Stimulated activated CD8-positive, alpha-beta memory T cell treated with anti-CD3 and anti-CD28 coated beads, Interleukin-15, amount 100 ng/mL, for 24 hours (primary cell): ENCODE results near the gene ABCC2.
"Not testable (repeated sequence)": the region's sequence is repeated elsewhere in the genome, so short reads cannot be mapped to it uniquely, and the experiment has no call there.

ENCODE experiments used
- DNase-seq: peaks from one replicate; pipeline ENCODE4 v3.0.0-alpha.2; 2020; ENCODE audit warnings: low read depth

ABCC2 gene

DNA sequence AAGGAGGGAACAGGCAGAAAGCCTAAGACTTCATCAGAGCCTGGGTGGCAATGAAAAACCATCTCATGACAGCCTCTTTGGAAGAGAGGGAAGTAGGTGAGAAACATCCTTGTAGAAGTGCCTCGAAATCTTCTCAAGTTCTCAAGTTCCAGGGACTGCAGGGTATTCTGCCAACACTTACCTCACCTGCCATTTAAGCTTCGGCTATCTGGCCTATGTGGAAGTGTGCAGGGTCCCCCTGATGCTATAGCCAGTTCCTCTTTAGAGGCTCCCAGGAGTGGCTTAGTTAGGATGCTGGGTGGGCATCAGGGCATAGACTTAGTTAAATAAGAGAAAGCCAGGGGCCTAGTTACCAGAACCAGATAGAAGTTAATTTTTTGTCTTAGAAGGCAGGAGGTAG lies 27.0 kb downstream of the ABCC2 start:
- DNase-seq, result no peak

DNA sequence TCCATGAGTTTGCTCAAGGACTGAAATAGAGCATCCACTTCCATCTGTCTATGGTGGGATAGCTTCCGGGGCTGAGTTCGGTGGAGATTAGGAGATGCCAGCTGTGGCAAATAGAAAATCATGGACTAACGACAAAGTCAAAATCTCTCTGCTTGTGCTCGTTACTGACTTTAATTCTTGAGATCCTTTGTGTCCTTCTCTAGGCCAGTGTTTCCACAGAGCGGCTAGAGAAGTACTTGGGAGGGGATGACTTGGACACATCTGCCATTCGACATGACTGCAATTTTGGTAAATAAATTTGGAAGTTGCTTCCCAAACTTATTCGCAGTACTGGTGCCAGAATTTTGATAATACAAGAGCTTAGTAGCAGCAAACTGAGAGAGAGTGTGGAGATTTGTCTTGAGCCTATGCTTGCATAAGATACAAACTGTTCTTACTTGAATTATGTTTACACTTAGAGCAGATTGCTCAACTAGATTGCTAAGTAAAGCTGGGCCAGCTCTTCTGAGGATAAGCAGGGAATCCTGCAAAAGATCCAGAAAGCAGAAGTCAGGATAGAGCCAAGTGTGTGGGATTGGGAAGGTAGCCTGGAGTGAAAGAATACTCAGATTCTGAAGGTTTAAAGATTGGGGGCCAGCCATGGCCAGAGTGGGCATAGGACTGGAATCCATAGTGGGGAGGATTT lies 27.6 kb downstream of the ABCC2 start:
- no peak for DNase-seq

DNA sequence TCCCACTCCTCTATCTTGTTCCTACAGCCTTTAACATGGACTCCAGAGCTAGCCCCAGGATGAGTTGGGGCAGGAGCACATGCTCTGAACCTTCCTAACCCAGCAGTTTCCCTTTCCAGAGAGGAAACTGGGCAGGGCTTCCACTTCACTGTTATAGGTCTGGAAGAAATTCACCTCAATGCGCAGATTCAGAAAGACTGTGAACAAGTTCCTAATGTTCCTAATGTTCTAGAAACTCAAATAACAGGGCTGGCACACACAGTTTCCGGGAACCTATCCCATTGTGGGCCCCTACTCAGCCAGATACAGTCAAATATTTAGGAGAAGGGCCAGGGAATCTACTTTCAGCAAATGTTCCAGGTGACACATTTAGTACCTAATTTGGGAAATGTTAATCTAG lies 29.7 kb downstream of the ABCC2 start:
- DNase-seq, result no peak

DNA sequence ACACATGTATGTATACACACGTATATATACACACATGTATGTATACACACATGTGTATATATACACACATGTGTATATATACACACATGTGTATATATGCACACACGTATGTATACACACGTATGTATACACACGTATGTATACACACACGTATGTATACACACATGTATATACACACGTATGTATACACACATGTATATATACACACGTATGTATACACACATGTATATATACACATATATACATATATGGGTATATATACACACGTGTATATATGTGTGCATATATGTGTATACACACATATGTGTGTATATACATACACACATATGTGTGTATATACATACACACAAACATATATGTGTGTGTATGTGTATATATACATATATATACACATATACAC lies 31.7 kb downstream of the ABCC2 start:
- DNase-seq, result no peak

DNA sequence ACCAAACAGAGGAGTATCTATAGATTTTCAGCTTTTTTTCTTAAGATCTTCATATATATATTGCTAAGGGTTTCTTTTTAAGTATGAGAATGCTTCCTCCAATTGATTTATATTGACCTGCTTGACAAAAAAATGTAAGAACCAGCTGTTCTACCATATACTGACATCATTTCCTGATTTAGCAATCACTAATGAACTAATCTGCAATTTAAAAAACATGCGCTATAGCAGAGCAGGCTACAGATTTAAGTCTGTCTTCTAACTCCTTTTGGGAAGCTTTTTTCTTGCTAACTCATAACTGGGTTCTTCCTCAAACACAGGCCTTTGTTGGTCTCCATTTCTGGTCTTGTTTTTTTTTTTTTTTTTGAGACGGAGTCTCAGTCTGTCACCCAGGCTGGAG lies 33.2 kb downstream of the ABCC2 start:
- DNase-seq, result no peak

DNA sequence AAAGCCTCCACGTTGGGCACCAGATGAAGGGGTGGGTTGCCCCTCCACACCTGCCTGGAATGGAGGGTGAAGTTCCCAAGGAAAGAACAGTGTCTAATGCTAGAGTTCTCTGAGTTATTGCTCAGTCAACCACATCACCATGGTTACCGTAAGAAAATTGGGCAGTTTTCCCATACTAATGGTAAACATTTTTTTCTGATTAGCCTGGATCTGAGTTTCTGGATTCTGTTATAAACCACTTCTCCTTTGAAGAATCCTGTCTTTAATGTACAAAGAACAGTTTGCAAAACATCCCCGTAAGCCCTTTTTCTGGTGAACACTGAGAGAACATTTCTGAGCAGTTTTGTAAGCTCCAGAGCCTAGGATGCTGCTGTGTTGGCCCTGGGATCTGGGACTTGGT lies 45.5 kb downstream of the ABCC2 start:
- DNase-seq, result no peak

DNA sequence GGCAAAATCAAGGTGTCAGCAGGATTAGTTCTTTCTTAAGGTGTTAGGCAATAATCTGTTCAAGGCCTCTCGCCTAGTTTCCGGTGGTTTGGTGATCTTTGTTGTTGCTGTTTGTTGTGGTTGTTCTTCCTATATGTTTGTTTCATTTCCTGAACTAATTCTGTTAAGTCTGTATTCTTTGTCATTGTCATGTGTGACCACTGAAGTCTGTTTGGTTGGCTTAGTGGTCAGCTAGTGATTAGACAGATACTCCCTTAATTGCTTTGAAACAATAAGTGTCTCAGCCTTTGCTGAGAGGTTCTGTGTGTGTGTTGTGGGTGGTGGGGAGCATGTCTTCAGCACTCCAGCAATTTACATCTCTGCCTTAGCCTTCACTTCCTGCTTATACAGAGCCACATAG lies 46.0 kb downstream of the ABCC2 start:
- DNase-seq, result no peak

DNA sequence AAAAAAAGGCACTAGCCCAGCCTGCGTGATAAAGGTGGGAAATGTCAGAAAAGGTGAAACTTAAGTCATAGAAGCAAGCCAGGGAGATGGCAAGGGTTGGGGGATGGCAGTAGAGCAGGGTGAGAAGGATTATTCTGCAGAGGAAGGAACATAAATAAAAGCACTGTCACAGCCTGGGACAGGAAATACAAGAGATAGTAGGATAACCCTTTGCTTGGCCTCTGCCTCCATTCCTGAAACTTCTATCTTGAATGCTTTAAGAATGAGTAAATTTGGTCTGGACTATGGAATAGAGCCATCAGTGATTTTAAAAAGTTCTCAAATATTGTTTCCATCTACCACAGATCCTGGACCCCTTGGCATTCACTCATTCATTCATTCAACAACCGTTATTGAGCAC lies 50.0 kb downstream of the ABCC2 start:
- no peak for DNase-seq

DNA sequence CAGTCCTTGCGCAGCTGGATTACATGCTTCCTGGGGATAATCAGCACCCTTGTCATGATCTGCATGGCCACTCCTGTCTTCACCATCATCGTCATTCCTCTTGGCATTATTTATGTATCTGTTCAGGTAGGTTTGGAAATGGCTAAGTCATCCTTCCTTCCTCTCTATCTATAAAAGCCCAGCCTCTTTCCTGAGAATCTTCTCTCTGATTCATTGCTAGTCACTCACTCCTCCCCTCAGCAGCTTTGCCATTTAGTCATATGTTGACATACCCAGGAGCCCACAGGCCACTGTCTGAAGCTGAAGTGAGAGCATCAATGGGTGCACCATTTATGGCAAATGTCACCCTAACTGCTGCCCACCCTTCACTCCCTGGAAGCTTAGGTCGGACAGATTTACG lies 52.0 kb downstream of the ABCC2 start:
- no peak for DNase-seq

DNA sequence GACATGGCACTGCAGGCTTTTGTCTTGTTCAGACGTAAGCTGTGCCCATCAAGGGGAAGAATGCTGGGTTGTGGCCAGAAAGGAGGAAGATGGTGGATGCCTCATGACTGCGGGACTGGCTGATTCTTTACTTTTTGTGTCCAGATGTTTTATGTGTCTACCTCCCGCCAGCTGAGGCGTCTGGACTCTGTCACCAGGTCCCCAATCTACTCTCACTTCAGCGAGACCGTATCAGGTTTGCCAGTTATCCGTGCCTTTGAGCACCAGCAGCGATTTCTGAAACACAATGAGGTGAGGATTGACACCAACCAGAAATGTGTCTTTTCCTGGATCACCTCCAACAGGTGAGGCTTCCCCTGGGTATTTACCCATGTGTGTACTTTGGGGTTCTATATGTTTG lies 53.5 kb downstream of the ABCC2 start:
- DNase-seq, result no peak

DNA sequence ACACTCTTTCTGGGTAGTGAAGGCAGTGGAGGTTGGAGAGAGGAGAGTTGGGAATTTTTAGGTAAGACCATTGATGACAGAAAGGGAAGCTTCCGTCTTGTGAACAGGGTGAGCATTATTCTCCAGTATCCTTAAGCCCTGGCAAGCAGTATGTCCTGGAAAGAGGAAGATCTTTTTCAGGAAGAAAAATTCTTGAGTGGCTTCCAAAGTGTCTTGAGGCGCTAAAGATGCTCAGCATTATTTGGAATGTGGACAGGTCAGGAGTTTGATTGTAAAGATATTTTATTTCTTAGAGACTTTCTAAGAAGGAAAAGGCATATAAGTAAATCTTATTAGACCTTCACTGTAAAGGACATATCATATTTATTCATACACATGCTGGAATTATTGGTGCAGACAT lies 54.3 kb downstream of the ABCC2 start:
- no peak for DNase-seq

DNA sequence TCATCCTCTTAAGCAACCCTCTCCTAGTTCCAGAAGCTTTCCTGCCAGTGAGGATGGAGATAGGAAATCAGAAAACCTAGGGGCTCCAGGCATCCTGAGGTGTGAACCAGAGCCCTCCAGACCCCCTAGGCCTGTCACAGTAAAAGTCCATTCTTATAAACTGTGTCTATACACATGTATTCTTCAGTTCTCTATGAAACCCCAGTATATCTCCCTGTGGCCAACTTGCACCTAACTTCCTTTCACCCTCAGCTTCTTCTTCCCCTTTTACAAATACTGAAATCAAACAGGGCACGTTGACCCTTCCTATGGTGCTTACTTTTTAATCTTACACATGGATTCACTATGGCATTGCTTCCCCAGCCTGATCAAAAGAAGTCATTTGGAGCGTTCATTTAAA lies 58.4 kb downstream of the ABCC2 start:
- DNase-seq, result not testable (repeated sequence)

DNA sequence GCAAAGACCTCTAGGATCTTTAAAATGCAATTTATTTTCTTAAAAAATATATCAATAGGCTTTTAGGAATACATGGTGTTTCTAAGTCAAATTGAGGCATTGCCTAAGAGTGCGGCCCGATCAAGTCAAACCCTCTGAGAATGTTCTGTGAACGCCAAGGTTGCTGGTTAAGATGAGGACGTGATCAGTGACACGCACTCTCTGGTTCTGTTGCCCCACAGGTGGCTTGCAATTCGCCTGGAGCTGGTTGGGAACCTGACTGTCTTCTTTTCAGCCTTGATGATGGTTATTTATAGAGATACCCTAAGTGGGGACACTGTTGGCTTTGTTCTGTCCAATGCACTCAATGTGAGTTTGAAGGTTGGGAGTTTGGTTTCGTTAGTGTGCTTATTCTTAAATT lies 59.3 kb downstream of the ABCC2 start:
- no peak for DNase-seq

DNA sequence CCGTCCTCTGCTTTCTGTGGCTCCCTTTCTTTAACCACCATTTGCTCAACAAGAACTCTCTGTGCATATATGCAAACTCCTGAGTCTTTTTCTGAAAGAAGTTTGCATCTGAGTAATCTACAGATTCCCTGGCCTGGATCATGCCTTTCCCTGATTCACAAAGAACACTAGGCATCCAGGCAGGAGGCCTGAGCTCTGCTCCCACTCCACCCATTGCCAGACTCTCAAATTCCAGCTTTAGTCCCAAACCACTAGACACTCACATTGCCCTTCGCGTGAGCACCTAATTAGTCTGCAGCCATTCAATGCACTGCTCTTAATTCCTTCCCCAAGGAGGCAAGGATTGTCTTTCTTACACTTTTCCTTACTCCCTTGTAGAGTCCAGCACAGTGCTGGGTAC lies 60.9 kb downstream of the ABCC2 start:
- DNase-seq, result no peak

DNA sequence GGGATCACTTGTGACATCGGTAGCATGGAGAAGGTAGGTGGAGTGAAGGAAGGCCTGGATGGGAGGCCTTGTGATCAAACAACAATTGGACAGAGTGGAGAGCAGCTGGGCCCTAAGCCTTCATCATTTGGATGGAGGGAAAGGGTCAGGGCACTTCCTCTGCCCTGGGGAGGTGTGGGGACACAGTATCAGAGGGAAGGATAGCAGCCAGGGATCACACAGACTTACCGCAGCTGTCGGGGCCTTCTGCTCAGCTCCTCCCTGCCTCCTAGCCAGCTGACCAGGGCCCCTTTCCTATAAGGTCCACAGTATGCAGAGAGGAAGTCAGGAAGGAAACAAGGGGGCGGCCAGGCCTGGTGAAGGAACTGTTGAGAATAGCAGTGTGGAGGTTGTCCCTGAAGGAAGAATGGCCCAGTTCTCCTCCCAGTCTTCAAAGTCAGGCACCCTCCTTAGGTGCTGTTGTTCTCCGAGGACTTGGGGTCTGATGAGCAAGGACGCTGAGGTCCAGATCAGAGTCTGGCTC lies 62.1 kb downstream of the ABCC2 start:
- no peak for DNase-seq

DNA sequence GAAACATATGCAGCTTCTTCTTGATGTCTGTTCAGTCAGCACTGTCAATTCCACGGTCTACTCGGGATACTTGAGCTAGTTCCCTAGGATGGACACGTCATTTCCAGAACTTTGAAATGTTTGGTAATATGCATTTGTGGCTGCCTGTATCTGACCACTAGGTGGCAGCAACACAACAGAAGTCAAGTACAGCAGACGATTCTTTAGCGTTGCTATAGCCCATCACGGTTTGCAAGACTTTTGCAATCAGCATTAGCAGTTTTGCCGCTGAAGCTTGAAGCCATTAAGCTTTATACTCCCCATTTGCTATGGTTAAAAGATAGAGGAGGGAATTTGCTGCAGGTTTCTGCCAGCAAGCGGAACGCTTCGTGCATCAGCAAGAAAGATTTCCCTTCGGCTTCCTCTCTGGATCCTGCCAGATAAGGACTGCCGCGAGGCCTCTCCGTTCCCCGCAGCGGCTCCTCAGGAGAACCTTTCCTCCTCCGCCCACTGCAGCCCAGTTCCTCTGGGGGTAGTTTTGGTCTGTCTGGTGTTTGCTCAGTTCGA lies 63.5 kb downstream of the ABCC2 start:
- DNase-seq, result no peak

DNA sequence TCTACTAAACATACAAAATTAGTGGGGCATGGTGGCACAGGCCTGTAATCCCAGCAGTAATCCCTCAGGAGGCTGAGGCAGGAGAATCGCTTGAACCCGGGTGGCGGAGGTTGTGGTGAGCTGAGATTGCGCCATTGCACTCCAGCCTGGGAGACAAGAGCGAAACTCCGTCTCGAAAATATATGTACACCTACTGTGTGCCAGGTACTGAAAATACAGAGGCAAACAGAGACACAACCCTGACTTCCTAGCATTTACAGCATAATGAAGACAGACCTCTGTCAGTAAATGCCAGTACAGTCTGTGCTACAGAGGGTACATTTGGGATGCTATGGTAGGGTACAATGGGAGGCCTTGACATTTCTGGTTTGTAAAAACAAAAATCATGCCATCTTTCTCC lies 66.6 kb downstream of the ABCC2 start:
- DNase-seq, result no peak

DNA sequence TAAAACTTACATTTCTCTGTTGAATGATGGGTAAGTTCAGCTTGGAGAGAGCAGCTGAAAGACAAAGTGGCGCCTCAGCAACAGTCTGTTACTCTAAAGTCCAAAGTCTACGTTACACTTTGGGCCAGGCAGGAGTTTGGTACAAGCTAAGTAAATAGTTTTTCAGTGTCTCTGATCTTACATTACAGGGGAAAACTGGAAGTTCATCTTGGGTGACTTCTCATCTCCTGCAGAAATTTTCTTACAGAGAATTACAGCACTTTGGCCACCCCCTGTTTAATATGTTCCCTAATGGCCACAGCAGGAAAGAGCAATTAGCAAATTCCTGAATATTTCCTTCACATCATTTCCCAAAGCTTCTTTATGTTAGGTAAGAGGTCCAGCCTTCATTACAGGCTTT lies 67.1 kb downstream of the ABCC2 start:
- DNase-seq, result no peak

DNA sequence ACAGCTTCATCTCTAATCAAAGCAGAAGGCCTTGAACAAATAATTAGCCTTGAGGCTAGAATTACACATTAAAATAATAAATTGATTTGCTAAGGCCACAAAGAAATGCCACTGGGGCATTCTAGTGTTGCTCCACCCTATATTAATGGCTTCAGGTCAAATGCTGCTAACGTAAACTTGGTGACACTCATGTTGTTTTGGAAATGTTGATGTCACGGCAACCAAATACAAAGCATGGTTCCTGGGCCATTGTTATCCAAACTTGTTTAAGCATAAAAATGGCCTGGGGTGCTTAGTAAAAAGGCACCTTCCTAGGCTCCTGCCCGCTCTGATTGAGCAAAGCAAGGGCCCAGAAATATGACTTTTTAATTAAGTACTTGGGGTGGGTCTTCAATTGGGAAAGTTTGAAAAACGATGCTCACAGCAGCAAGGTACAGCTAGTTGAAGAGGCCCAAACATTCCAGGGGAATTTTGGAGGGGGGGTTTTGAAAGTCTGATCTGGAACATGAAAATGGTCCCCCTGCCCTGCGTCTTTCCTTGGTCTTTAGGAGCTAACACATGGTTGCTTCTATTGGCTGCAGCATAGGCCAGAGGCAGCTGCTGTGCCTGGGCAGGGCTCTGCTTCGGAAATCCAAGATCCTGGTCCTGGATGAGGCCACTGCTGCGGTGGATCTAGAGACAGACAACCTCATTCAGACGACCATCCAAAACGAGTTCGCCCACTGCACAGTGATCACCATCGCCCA lies 67.8 kb downstream of the ABCC2 start:
- DNase-seq, result no peak

DNA sequence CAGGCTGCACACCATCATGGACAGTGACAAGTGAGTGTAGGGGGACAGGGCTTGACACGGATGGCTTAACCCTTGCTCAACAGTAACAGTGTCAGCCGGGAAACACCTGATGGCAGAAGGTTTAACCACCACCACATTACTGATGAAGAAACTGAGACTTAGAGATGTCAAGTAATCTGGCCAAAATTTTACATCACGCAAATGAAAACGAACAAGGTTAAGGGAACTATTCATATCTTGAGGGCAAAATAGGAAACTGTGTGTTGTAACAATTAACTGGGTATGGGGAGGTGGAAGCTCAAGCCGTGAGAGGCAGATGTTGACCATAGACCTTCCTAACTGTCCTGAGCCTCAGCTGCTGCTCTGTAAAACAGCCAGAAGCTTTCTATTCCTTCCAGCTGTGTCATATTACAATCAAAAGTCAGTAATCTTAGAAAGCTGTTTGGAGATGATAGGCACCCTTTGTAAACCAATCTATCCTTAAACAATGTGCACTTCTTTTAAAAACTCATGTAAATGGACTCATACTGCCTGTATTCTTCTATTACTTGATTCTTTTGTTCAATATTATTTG lies 68.4 kb downstream of the ABCC2 start:
- no peak for DNase-seq

DNA sequence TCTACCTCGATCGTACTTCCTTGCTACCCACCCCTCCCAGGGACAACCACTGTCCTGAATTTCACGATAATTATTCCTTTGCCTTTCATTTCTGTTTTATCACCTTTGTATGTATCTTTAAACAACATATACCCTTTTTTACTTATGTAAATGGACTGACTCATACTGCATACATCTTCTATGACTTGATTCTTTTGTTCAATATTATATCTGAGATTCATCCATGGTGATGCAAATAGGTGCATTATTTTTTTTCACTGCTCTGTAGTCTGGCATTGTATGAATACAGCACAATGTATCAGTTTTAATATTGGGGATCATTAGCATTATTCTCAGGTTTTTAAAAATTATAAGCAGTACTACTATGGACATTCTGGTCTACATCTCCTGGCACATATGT lies 69.4 kb downstream of the ABCC2 start:
- no peak for DNase-seq

DNA sequence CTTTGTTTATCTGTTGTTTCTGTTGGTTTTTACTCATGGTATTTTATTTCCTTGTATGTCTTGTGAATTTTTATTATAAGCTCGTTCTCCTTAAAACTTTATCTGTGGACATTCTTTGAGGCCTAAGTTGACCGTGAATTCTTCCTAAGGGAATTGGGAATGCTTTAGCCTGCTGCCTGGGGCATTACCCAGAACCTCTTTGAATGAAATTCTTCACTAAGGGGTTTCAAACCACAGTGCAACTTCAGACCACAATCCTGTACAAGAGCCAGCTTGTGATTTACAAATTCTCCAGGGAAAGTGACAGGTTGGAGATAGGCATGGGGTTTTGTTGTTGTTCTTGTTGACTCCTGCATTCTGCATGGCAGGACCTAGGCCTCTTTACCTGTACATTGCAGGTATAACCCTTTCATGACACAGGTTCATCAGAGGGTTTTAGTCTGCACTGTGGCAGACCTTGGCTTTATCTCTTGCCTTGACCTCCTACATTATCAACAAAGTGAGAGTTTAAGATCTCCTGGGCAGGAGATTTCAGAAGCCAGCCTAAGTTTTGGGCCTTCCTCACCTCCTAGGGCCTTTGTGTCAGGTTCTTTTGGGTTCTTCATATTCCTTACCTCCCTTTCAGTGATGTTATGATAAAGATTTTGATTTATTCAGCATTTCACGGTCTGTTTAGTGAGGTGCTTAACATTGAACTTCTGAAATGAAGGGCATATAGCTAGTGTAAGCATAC lies 70.2 kb downstream of the ABCC2 start:
- no peak for DNase-seq
